GM11168 (cell line): ENCODE data around the gene SMARCC1.

Source experiments
- in situ Hi-C: fragments of 300-500 bp; cut with MboI; formaldehyde crosslinking; loops from one replicate; pipeline ENCODE4 v1.12.0; 2022; ENCODE audit warnings: low sequenced_read_pairs; ENCODE audit not compliant: unreplicated experiment

The SMARCC1 gene

GRCh38 chr3:47568901-47569300 is 212.8 kb downstream of the SMARCC1 start:
- in situ Hi-C loops, result no loop called here

GRCh38 chr3:47567149-47567548 is 214.5 kb downstream of the SMARCC1 start:
- in situ Hi-C loops, result no loop called here

GRCh38 chr3:47566667-47567066 is 215.0 kb downstream of the SMARCC1 start:
- in situ Hi-C loops, result no loop called here

GRCh38 chr3:47565734-47566550 is 215.8 kb downstream of the SMARCC1 start:
- in situ Hi-C loops, result no loop called here

GRCh38 chr3:47556351-47556750 is 225.3 kb downstream of the SMARCC1 start:
- in situ Hi-C loops, result no loop called here

GRCh38 chr3:47554335-47554734 is 227.4 kb downstream of the SMARCC1 start:
- in situ Hi-C loops, result no loop called here

- in situ Hi-C loops, result no loop called here
Measured at GRCh38 chr3:47553407-47553806, 228.3 kb downstream of the SMARCC1 start.

GRCh38 chr3:47542471-47543173 is 239.1 kb downstream of the SMARCC1 start:
- in situ Hi-C loops, result loop anchor here (25.0 kb wide), 1 partner anchor 445 kb away; no protein-coding TSS in a partner anchor

GRCh38 chr3:47541583-47542108 is 240.0 kb downstream of the SMARCC1 start:
- in situ Hi-C loops, result loop anchor here (25.0 kb wide), 1 partner anchor 446 kb away; no protein-coding TSS in a partner anchor

GRCh38 chr3:47540281-47540680 is 241.4 kb downstream of the SMARCC1 start:
- in situ Hi-C loops, result loop anchor here (25.0 kb wide), 1 partner anchor 447 kb away; no protein-coding TSS in a partner anchor

GRCh38 chr3:47536967-47537366 is 244.7 kb downstream of the SMARCC1 start:
- in situ Hi-C loops, result loop anchor here (25.0 kb wide), 1 partner anchor 450 kb away; no protein-coding TSS in a partner anchor

GRCh38 chr3:47536221-47536891 is 245.3 kb downstream of the SMARCC1 start:
- in situ Hi-C loops, result loop anchor here (25.0 kb wide), 1 partner anchor 451 kb away; no protein-coding TSS in a partner anchor
